ENCODE measurements around the gene TAP1.

The TAP1 gene

GRCh38 chr6:32829495-32829894 is 24.0 kb downstream of the TAP1 start:
- H2AFZ ChIP-seq (ENCODE audit: low read depth, low read length, severe bottlenecking), result no peak overlapping the region
- H4K20me1 ChIP-seq (ENCODE audit: low read depth, low read length), result no peaks in the 10 kb centered on the region
- H3K79me2 ChIP-seq (ENCODE audit: insufficient read depth, low read length), result no peaks in the 10 kb centered on the region
- no peak overlapping the region for H3K4me2 ChIP-seq (ENCODE audit: low read depth, low read length, poor library complexity, severe bottlenecking)
- no peaks in the 10 kb centered on the region for H3K9me2 ChIP-seq (replicated peaks; ENCODE audit: insufficient read depth, low read length)
- no peaks in the 10 kb centered on the region for H3F3A ChIP-seq (ENCODE audit: insufficient read depth)
- H3K4me3 ChIP-seq (ENCODE audit: insufficient read depth, low read length, poor library complexity, severe bottlenecking), result no peak overlapping the region
- no peak overlapping the region for H3K27ac ChIP-seq (ENCODE audit: low read depth, low read length)
- H3K9me3 ChIP-seq (ENCODE audit: insufficient read depth, low read length), result no peaks in the 10 kb centered on the region
- H3K27me3 ChIP-seq (ENCODE audit: low read length), result no peaks in the 10 kb centered on the region
- no peak overlapping the region for H3K9ac ChIP-seq (ENCODE audit: low read length)
- H3K36me3 ChIP-seq (ENCODE audit: low read length), result peaks cover 12% of the 10 kb centered on the region; the same call in 1 of the 2 replicates
- TF ChIP-seq CTCF (IDR thresholded peaks at IDR 0.05; ENCODE audit: insufficient read depth, low read length, poor library complexity, severe bottlenecking) (no peak), EZH2phosphoT487 (conservative IDR thresholded peaks at IDR 0.05; ENCODE audit: low read length) (no peak)

DNA sequence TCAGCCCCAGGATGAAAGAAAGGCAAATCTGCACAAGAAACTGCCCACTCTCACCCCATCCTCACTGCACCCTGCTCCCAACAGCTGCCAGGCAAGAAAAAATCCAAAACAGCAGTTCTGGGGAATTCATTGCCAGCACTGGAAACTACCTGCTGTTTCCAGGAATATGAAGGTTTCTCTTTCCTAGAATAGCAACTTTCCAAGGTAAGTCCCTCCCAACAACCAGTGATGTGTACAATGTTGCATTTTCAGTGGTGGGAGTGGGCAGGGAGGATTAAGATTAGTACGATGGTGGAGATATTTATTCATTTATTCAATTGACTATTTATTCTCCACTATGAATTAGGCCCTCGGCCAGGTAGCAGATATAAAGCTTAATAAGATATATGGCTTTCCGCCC is 26.5 kb downstream of the TAP1 start:
- H3K27ac ChIP-seq (ENCODE audit: low read depth, low read length), result no peak overlapping the region
- H2AFZ ChIP-seq (ENCODE audit: low read depth, low read length, severe bottlenecking), result no peak overlapping the region
- peaks cover 12% of the 10 kb centered on the region; the same call in 1 of the 2 replicates for H3F3A ChIP-seq (ENCODE audit: insufficient read depth)
- H3K4me3 ChIP-seq (ENCODE audit: insufficient read depth, low read length, poor library complexity, severe bottlenecking), result no peak overlapping the region
- H3K9me3 ChIP-seq (ENCODE audit: insufficient read depth, low read length), result no peaks in the 10 kb centered on the region
- H3K9ac ChIP-seq (ENCODE audit: low read length), result no peak overlapping the region
- H4K20me1 ChIP-seq (ENCODE audit: low read depth, low read length), result no peaks in the 10 kb centered on the region
- TF ChIP-seq CTCF (IDR thresholded peaks at IDR 0.05; ENCODE audit: insufficient read depth, low read length, poor library complexity, severe bottlenecking) (no peak), EZH2phosphoT487 (conservative IDR thresholded peaks at IDR 0.05; ENCODE audit: low read length) (no peak)
- peaks cover 7% of the 10 kb centered on the region; the same call in 1 of the 2 replicates for H3K36me3 ChIP-seq (ENCODE audit: low read length)
- no peaks in the 10 kb centered on the region for H3K79me2 ChIP-seq (ENCODE audit: insufficient read depth, low read length)
- H3K27me3 ChIP-seq (ENCODE audit: low read length), result no peaks in the 10 kb centered on the region
- no peaks in the 10 kb centered on the region for H3K9me2 ChIP-seq (replicated peaks; ENCODE audit: insufficient read depth, low read length)
- H3K4me2 ChIP-seq (ENCODE audit: low read depth, low read length, poor library complexity, severe bottlenecking), result no peak overlapping the region

GRCh38 chr6:32825966-32826365 is 27.5 kb downstream of the TAP1 start:
- H3K9ac ChIP-seq (ENCODE audit: low read length), result no peak overlapping the region
- H3K9me2 ChIP-seq (replicated peaks; ENCODE audit: insufficient read depth, low read length), result no peaks in the 10 kb centered on the region
- no peaks in the 10 kb centered on the region for H3K36me3 ChIP-seq (ENCODE audit: low read length)
- no peaks in the 10 kb centered on the region for H3K27me3 ChIP-seq (ENCODE audit: low read length)
- no peak overlapping the region for H3K4me3 ChIP-seq (ENCODE audit: insufficient read depth, low read length, poor library complexity, severe bottlenecking)
- H4K20me1 ChIP-seq (ENCODE audit: low read depth, low read length), result no peaks in the 10 kb centered on the region
- H2AFZ ChIP-seq (ENCODE audit: low read depth, low read length, severe bottlenecking), result no peak overlapping the region
- H3K27ac ChIP-seq (ENCODE audit: low read depth, low read length), result no peak overlapping the region
- H3K4me2 ChIP-seq (ENCODE audit: low read depth, low read length, poor library complexity, severe bottlenecking), result no peak overlapping the region
- peaks cover 18% of the 10 kb centered on the region; the same call in 1 of the 2 replicates for H3F3A ChIP-seq (ENCODE audit: insufficient read depth)
- TF ChIP-seq EZH2phosphoT487 (conservative IDR thresholded peaks at IDR 0.05; ENCODE audit: low read length) (no peak), CTCF (IDR thresholded peaks at IDR 0.05; ENCODE audit: insufficient read depth, low read length, poor library complexity, severe bottlenecking) (peak; percentile 21)
- H3K9me3 ChIP-seq (ENCODE audit: insufficient read depth, low read length), result no peaks in the 10 kb centered on the region
- no peaks in the 10 kb centered on the region for H3K79me2 ChIP-seq (ENCODE audit: insufficient read depth, low read length)

Data from SU-DHL-6 (cell line).